SU-DHL-6 (cell line): ENCODE measurements around the gene PXMP4.

Experiments
- EZH2phosphoT487 ChIP-seq: fragments of 200-600 bp; sonication (generic), shearing (Covaris generic); conservative IDR thresholded peaks from 2 replicates; pipeline ENCODE4 v1.6.1; 2018; ENCODE audit warnings: mild to moderate bottlenecking, antibody characterized with exemption, low read length, moderate library complexity, mixed read lengths
- TF ChIP-seq, protein P1 (sequence below): fragments of 200-600 bp; sonication (generic); IDR thresholded peaks from one replicate; pipeline ENCODE4 v1.5.1; 2017; ENCODE audit warnings: antibody characterized with exemption, mild to moderate bottlenecking, low read length, moderate library complexity; ENCODE audit not compliant: insufficient read depth, poor library complexity, severe bottlenecking

DNA sequence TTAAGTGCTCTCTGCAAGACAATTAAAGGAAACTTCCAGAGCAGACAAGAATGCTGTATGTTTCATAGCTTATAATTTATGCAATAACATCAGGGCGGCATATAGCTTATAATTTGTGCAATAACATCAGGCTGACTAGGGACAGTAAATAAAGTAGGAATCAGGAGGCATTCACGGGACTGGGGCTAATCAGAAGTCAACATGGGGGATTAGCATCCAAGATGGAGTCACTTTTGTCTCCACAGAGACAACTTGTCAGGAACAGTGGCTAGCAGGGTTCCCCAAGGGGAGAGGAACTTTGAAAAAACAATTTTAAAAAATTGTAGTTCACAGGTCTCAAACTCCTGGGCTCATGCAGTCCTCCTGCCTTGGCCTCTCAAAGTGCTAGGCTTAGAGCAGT is 8.4 kb upstream of the PXMP4 start:
- TF ChIP-seq, protein P1, sequence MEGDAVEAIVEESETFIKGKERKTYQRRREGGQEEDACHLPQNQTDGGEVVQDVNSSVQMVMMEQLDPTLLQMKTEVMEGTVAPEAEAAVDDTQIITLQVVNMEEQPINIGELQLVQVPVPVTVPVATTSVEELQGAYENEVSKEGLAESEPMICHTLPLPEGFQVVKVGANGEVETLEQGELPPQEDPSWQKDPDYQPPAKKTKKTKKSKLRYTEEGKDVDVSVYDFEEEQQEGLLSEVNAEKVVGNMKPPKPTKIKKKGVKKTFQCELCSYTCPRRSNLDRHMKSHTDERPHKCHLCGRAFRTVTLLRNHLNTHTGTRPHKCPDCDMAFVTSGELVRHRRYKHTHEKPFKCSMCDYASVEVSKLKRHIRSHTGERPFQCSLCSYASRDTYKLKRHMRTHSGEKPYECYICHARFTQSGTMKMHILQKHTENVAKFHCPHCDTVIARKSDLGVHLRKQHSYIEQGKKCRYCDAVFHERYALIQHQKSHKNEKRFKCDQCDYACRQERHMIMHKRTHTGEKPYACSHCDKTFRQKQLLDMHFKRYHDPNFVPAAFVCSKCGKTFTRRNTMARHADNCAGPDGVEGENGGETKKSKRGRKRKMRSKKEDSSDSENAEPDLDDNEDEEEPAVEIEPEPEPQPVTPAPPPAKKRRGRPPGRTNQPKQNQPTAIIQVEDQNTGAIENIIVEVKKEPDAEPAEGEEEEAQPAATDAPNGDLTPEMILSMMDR: no peak
- TF ChIP-seq EZH2phosphoT487: no peak
